Muscle layer of duodenum (tissue), 2 donors: ENCODE results near the gene FAP.

Experiments used
- H3K27ac ChIP-seq: one replicate; pipeline ENCODE4 v1.7.0; 2013; ENCODE audit warnings: mild to moderate bottlenecking, low read length
- H3K27me3 ChIP-seq: one replicate; pipeline ENCODE4 v1.7.0; 2013; ENCODE audit warnings: low read depth, mild to moderate bottlenecking, control low read depth, low read length
- H3K36me3 ChIP-seq, 2 donors: one replicate each; pipeline ENCODE4 v1.7.0; 2013; ENCODE audit warnings: low read length in 2 of 2, control low read depth in 1 of 2, mild to moderate bottlenecking in 1 of 2; ENCODE audit not compliant: insufficient read depth in 2 of 2, control insufficient read depth in 1 of 2
- H3K4me1 ChIP-seq, 2 donors: one replicate each; pipeline ENCODE4 v1.7.0; 2013; ENCODE audit warnings: low read length in 2 of 2, mild to moderate bottlenecking in 2 of 2, control low read depth in 1 of 2, moderate library complexity in 1 of 2; ENCODE audit not compliant: insufficient read depth in 2 of 2, control insufficient read depth in 1 of 2
- H3K4me3 ChIP-seq, 2 donors: one replicate each; pipeline ENCODE4 v1.7.0; 2013; ENCODE audit warnings: low read length in 2 of 2, low read depth in 1 of 2, mild to moderate bottlenecking in 1 of 2
- H3K9me3 ChIP-seq, 2 donors: one replicate each; pipeline ENCODE4 v1.7.0; 2013; ENCODE audit warnings: low read length in 2 of 2, control low read depth in 1 of 2, mild to moderate bottlenecking in 1 of 2; ENCODE audit not compliant: control insufficient read depth in 1 of 2
- donor health status: healthy.

Gene FAP

GRCh38 chr2:162241571-162241970, 1.7 kb downstream of the FAP start:
- no peak overlapping the region for H3K27ac ChIP-seq
- no peak overlapping the region for H3K4me3 ChIP-seq
- H3K36me3 ChIP-seq = peaks cover 0 to 14% of the 10 kb centered on the region in 2 donors
- H3K9me3 ChIP-seq = no peaks in the 10 kb centered on the region
- H3K27me3 ChIP-seq = no peaks in the 10 kb centered on the region
- peaks cover 0 to 24% of the 10 kb centered on the region in 2 donors for H3K4me1 ChIP-seq

- H3K27ac ChIP-seq = no peak overlapping the region
Measured at GRCh38 chr2:162234620-162235462, 8.4 kb downstream of the FAP start.

GRCh38 chr2:162233197-162233596, 10.0 kb downstream of the FAP start:
- no peaks in the 10 kb centered on the region for H3K4me1 ChIP-seq
- no peaks in the 10 kb centered on the region for H3K36me3 ChIP-seq
- no peaks in the 10 kb centered on the region for H3K27me3 ChIP-seq
- no peak overlapping the region for H3K27ac ChIP-seq
- H3K4me3 ChIP-seq = no peak overlapping the region
- no peaks in the 10 kb centered on the region for H3K9me3 ChIP-seq

More at GRCh38 chr2:162234620-162235462, 8.4 kb downstream of the FAP start:
- H3K9me3 ChIP-seq = no peaks in the 10 kb centered on the region
- no peaks in the 10 kb centered on the region for H3K36me3 ChIP-seq
- H3K4me3 ChIP-seq = no peak overlapping the region
- no peaks in the 10 kb centered on the region for H3K27me3 ChIP-seq
- H3K4me1 ChIP-seq = no peaks in the 10 kb centered on the region

GRCh38 chr2:162232671-162233070, 10.6 kb downstream of the FAP start:
- H3K4me1 ChIP-seq = no peaks in the 10 kb centered on the region
- no peaks in the 10 kb centered on the region for H3K9me3 ChIP-seq
- H3K27me3 ChIP-seq = no peaks in the 10 kb centered on the region
- no peaks in the 10 kb centered on the region for H3K36me3 ChIP-seq
- H3K4me3 ChIP-seq = no peak overlapping the region
- H3K27ac ChIP-seq = no peak overlapping the region

- Histone ChIP-seq H3K27ac (no peak overlapping the region), H3K36me3 (no peaks in the 10 kb centered on the region), H3K4me1 (no peaks in the 10 kb centered on the region), H3K4me3 (no peak overlapping the region), H3K27me3 (no peaks in the 10 kb centered on the region), H3K9me3 (no peaks in the 10 kb centered on the region)
Measured at GRCh38 chr2:162232027-162232426, 11.2 kb downstream of the FAP start.

- H3K36me3 ChIP-seq = no peaks in the 10 kb centered on the region
- no peaks in the 10 kb centered on the region for H3K4me1 ChIP-seq
- no peak overlapping the region for H3K4me3 ChIP-seq
- no peaks in the 10 kb centered on the region for H3K27me3 ChIP-seq
- no peak overlapping the region for H3K27ac ChIP-seq
- H3K9me3 ChIP-seq = no peaks in the 10 kb centered on the region
Measured at GRCh38 chr2:162230761-162231160, 12.5 kb downstream of the FAP start.

GRCh38 chr2:162226836-162227235, 16.4 kb downstream of the FAP start:
- H3K4me3 ChIP-seq = no peak overlapping the region
- H3K27ac ChIP-seq = no peak overlapping the region
- no peaks in the 10 kb centered on the region for H3K4me1 ChIP-seq
- H3K27me3 ChIP-seq = no peaks in the 10 kb centered on the region
- H3K36me3 ChIP-seq = no peaks in the 10 kb centered on the region
- H3K9me3 ChIP-seq = no peaks in the 10 kb centered on the region

- Histone ChIP-seq H3K9me3 (no peaks in the 10 kb centered on the region), H3K27ac (no peak overlapping the region), H3K4me1 (no peaks in the 10 kb centered on the region), H3K4me3 (no peak overlapping the region), H3K27me3 (no peaks in the 10 kb centered on the region), H3K36me3 (no peaks in the 10 kb centered on the region)
Measured at GRCh38 chr2:162221064-162221463, 22.2 kb downstream of the FAP start.

- no peaks in the 10 kb centered on the region for H3K36me3 ChIP-seq
- no peaks in the 10 kb centered on the region for H3K27me3 ChIP-seq
- H3K9me3 ChIP-seq = no peaks in the 10 kb centered on the region
- H3K27ac ChIP-seq = no peak overlapping the region
- no peak overlapping the region for H3K4me3 ChIP-seq
- H3K4me1 ChIP-seq = no peaks in the 10 kb centered on the region
Measured at GRCh38 chr2:162220368-162220767, 22.9 kb downstream of the FAP start.

GRCh38 chr2:162219426-162219825, 23.8 kb downstream of the FAP start:
- H3K27me3 ChIP-seq = no peaks in the 10 kb centered on the region
- H3K4me3 ChIP-seq = no peak overlapping the region
- no peaks in the 10 kb centered on the region for H3K4me1 ChIP-seq
- H3K27ac ChIP-seq = no peak overlapping the region
- no peaks in the 10 kb centered on the region for H3K36me3 ChIP-seq
- no peaks in the 10 kb centered on the region for H3K9me3 ChIP-seq

- H3K4me3 ChIP-seq = no peak overlapping the region
- H3K27ac ChIP-seq = no peak overlapping the region
- no peaks in the 10 kb centered on the region for H3K36me3 ChIP-seq
- no peaks in the 10 kb centered on the region for H3K27me3 ChIP-seq
- H3K9me3 ChIP-seq = no peaks in the 10 kb centered on the region
- H3K4me1 ChIP-seq = no peaks in the 10 kb centered on the region
Measured at GRCh38 chr2:162217598-162217997, 25.6 kb downstream of the FAP start.

- H3K4me3 ChIP-seq = no peak overlapping the region
- H3K4me1 ChIP-seq = no peaks in the 10 kb centered on the region
- H3K9me3 ChIP-seq = no peaks in the 10 kb centered on the region
- H3K27me3 ChIP-seq = no peaks in the 10 kb centered on the region
- no peaks in the 10 kb centered on the region for H3K36me3 ChIP-seq
- H3K27ac ChIP-seq = no peak overlapping the region
Measured at GRCh38 chr2:162215162-162215561, 28.1 kb downstream of the FAP start.
